Neural progenitor cell (in vitro differentiated cells): ENCODE data around the gene LZTFL1. TPM values are rescaled to one million over a fixed set of nuclear protein-coding genes. Genes with fewer than 3 reads are reported as not detected.

Experiments used
- DNase-seq: peaks from one replicate; pipeline ENCODE4 v3.0.0-alpha.2; 2016; ENCODE audit warnings: low spot score
- H2AFZ ChIP-seq: fragments of 200-600 bp; sonication (generic); replicated peaks from 2 replicates; pipeline ENCODE4 v1.6.1; 2016; ENCODE audit warnings: antibody characterized with exemption
- H3F3A ChIP-seq: fragments of 200-600 bp; sonication (generic); 2 replicates; pipeline ENCODE4 v1.6.1; 2016; ENCODE audit warnings: antibody characterized with exemption, low read depth
- H3K27ac ChIP-seq: fragments of 200-600 bp; sonication (generic); 2 replicates; pipeline ENCODE4 v1.5.1; 2016; ENCODE audit warnings: mild to moderate bottlenecking
- H3K27me3 ChIP-seq: fragments of 200-600 bp; sonication (generic); 2 replicates; pipeline ENCODE4 v1.6.1; 2016; ENCODE audit warnings: mild to moderate bottlenecking, moderate library complexity
- H3K36me3 ChIP-seq: fragments of 200-600 bp; sonication (generic); 2 replicates; pipeline ENCODE4 v1.5.1; 2016
- H3K4me1 ChIP-seq: fragments of 200-600 bp; sonication (generic); 2 replicates; pipeline ENCODE4 v1.6.1; 2016; ENCODE audit warnings: mixed run types
- H3K4me2 ChIP-seq: fragments of 200-600 bp; sonication (generic); 2 replicates; pipeline ENCODE4 v1.6.1; 2016
- H3K4me3 ChIP-seq: fragments of 200-600 bp; sonication (generic); 2 replicates; pipeline ENCODE4 v1.5.1; 2016
- H3K79me2 ChIP-seq: fragments of 200-600 bp; sonication (generic); 2 replicates; pipeline ENCODE4 v1.6.1; 2016; ENCODE audit warnings: low read depth
- H3K9ac ChIP-seq: fragments of 200-600 bp; sonication (generic); 2 replicates; pipeline ENCODE4 v1.6.1; 2016
- H3K9me3 ChIP-seq: fragments of 200-600 bp; sonication (generic); 2 replicates; pipeline ENCODE4 v1.5.1; 2016; ENCODE audit warnings: low read depth
- H4K20me1 ChIP-seq: fragments of 200-600 bp; sonication (generic); 2 replicates; pipeline ENCODE4 v1.6.1; 2016; ENCODE audit warnings: low read depth
- H3K27ac Mint-ChIP-seq: 3 replicates; pipeline ENCODE4 v1.8.0; 2021; ENCODE audit warnings: mixed read lengths
- H3K27me3 Mint-ChIP-seq: 2 replicates; pipeline ENCODE4 v1.8.0; 2022; ENCODE audit warnings: low read depth, mild to moderate bottlenecking, inconsistent platforms, moderate library complexity, mixed read lengths; ENCODE audit not compliant: insufficient read depth
- H3K36me3 Mint-ChIP-seq: 3 replicates; pipeline ENCODE4 v1.8.0; 2021; ENCODE audit warnings: mixed read lengths
- H3K4me1 Mint-ChIP-seq: 3 replicates; pipeline ENCODE4 v1.8.0; 2021; ENCODE audit warnings: mixed read lengths
- H3K4me3 Mint-ChIP-seq: 3 replicates; pipeline ENCODE4 v1.8.0; 2021; ENCODE audit warnings: mild to moderate bottlenecking, moderate library complexity, mixed read lengths
- H3K9me3 Mint-ChIP-seq: 3 replicates; pipeline ENCODE4 v1.8.0; 2020; ENCODE audit warnings: mixed read lengths
- CTCF ChIP-seq: fragments of 200-600 bp; sonication (generic); IDR thresholded peaks from 2 replicates; pipeline ENCODE4 v1.5.1; 2017; ENCODE audit warnings: antibody characterized with exemption, mild to moderate bottlenecking
- EZH2 ChIP-seq: fragments of 200-600 bp; sonication (generic); IDR thresholded peaks from 2 replicates; pipeline ENCODE4 v1.6.1; 2017; ENCODE audit warnings: antibody characterized with exemption, mild to moderate bottlenecking, moderate library complexity
- EZH2phosphoT487 ChIP-seq: fragments of 200-600 bp; sonication (generic); IDR thresholded peaks from 2 replicates; pipeline ENCODE4 v1.6.1; 2017; ENCODE audit warnings: antibody characterized with exemption
- total RNA-seq: library from RNA; depleted of rRNA; stranded (reverse); fragments of >200 nt; gene quantifications from 2 replicates; pipeline ENCODE4 v1.2.3, GENCODE V29; 2015; ENCODE audit warnings: low replicate concordance

LZTFL1 gene
- total RNA-seq, 1 donor from 2014 or later, result 22.5 TPM

- no peaks in the 10 kb centered on the region for H3K4me1 ChIP-seq
- no peaks in the 10 kb centered on the region for H3F3A ChIP-seq
- peaks cover 19% of the 10 kb centered on the region for H3K36me3 Mint-ChIP-seq
- no peak overlapping the region for H3K4me3 ChIP-seq
- H3K36me3 ChIP-seq, result no peaks in the 10 kb centered on the region
- no peak overlapping the region for H3K27ac ChIP-seq
- H3K79me2 ChIP-seq, result no peaks in the 10 kb centered on the region
- H3K27ac Mint-ChIP-seq, result no peak overlapping the region
- no peaks in the 10 kb centered on the region for H3K4me1 Mint-ChIP-seq
- H3K27me3 ChIP-seq, result no peaks in the 10 kb centered on the region
- H3K9me3 Mint-ChIP-seq, result peaks cover 16% of the 10 kb centered on the region
- H3K4me2 ChIP-seq, result no peak overlapping the region
- no peak overlapping the region for H2AFZ ChIP-seq
- H3K4me3 Mint-ChIP-seq, result no peak overlapping the region
- no peaks in the 10 kb centered on the region for H3K27me3 Mint-ChIP-seq
- no peaks in the 10 kb centered on the region for H3K9me3 ChIP-seq
- H3K9ac ChIP-seq, result no peak overlapping the region
- TF ChIP-seq EZH2phosphoT487 (no peak), CTCF (no peak), EZH2 (no peak)
- H4K20me1 ChIP-seq, result no peaks in the 10 kb centered on the region
- DNase-seq, result no peak
Measured at GRCh38 chr3:45816544-45816943, 25.4 kb downstream of the LZTFL1 start.

- Mint-ChIP-seq H3K36me3 (peaks cover 21% of the 10 kb centered on the region), H3K27me3 (no peaks in the 10 kb centered on the region), H3K9me3 (peaks cover 16% of the 10 kb centered on the region), H3K4me3 (no peak overlapping the region), H3K4me1 (no peaks in the 10 kb centered on the region), H3K27ac (no peak overlapping the region)
- H3K79me2 ChIP-seq, result no peaks in the 10 kb centered on the region
- no peaks in the 10 kb centered on the region for H4K20me1 ChIP-seq
- no peaks in the 10 kb centered on the region for H3F3A ChIP-seq
- H3K4me1 ChIP-seq, result no peaks in the 10 kb centered on the region
- no peaks in the 10 kb centered on the region for H3K27me3 ChIP-seq
- H2AFZ ChIP-seq, result no peak overlapping the region
- H3K36me3 ChIP-seq, result no peaks in the 10 kb centered on the region
- H3K9ac ChIP-seq, result no peak overlapping the region
- DNase-seq, result no peak
- H3K4me3 ChIP-seq, result no peak overlapping the region
- H3K27ac ChIP-seq, result no peak overlapping the region
- H3K9me3 ChIP-seq, result no peaks in the 10 kb centered on the region
- H3K4me2 ChIP-seq, result no peak overlapping the region
- TF ChIP-seq EZH2phosphoT487 (no peak), EZH2 (no peak), CTCF (no peak)
Measured at GRCh38 chr3:45814322-45814721, 27.6 kb downstream of the LZTFL1 start.

GRCh38 chr3:45807681-45808540, 34.0 kb downstream of the LZTFL1 start:
- Histone ChIP-seq H3K27me3 (no peaks in the 10 kb centered on the region), H3F3A (no peaks in the 10 kb centered on the region), H3K79me2 (no peaks in the 10 kb centered on the region), H4K20me1 (no peaks in the 10 kb centered on the region), H3K9ac (no peak overlapping the region), H2AFZ (no peak overlapping the region), H3K4me1 (peaks cover 9% of the 10 kb centered on the region), H3K36me3 (no peaks in the 10 kb centered on the region), H3K4me2 (peak overlapping the region; percentile 7), H3K4me3 (no peak overlapping the region), H3K9me3 (no peaks in the 10 kb centered on the region), H3K27ac (no peak overlapping the region)
- H3K4me1 Mint-ChIP-seq, result peaks cover 11% of the 10 kb centered on the region
- H3K9me3 Mint-ChIP-seq, result no peaks in the 10 kb centered on the region
- TF ChIP-seq EZH2 (no peak), EZH2phosphoT487 (no peak), CTCF (no peak)
- DNase-seq, result no peak
- no peak overlapping the region for H3K4me3 Mint-ChIP-seq
- H3K36me3 Mint-ChIP-seq, result peaks cover 2% of the 10 kb centered on the region
- peaks cover 3% of the 10 kb centered on the region for H3K27me3 Mint-ChIP-seq
- peak overlapping the region; percentile 37 for H3K27ac Mint-ChIP-seq
